ENCODE data around the gene TLCD3A.

Gene TLCD3A

GRCh38 chr17:705863-706262, 26.5 kb upstream of the TLCD3A start:
- no peak for FAIRE-seq

GRCh38 chr17:708132-708531, 24.3 kb upstream of the TLCD3A start:
- FAIRE-seq = no peak

More at GRCh38 chr17:705863-706262, 26.5 kb upstream of the TLCD3A start:
- no peak for DNase-seq (ENCODE audit: low spot score)

DNA sequence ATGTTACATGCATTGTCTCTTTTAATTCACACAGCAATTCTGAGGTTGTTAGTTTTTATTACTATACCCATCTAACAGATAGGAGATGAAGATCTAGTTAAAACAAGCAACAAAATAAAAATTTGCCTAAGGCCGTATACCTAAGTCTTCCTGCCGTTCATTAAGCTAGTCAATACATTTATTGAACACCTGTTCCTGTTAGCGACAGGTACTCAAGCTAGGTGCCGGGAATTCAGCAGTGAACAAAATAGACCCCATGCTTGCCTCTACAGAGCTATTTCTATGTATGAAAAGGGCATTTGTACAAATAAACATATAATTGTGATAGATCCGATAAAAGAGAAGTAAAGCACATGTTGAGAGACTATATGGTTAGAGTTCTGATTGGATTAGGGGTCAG, 14.3 kb upstream of the TLCD3A start:
- DNase-seq (ENCODE audit: low spot score) = no peak
- FAIRE-seq = no peak

More at GRCh38 chr17:708132-708531, 24.3 kb upstream of the TLCD3A start:
- DNase-seq (ENCODE audit: low spot score) = no peak

GRCh38 chr17:720706-721539, 11.5 kb upstream of the TLCD3A start:
- DNase-seq (ENCODE audit: low spot score) = no peak
- FAIRE-seq = no peak

GRCh38 chr17:721540-721937, 10.9 kb upstream of the TLCD3A start:
- no peak for FAIRE-seq

DNA sequence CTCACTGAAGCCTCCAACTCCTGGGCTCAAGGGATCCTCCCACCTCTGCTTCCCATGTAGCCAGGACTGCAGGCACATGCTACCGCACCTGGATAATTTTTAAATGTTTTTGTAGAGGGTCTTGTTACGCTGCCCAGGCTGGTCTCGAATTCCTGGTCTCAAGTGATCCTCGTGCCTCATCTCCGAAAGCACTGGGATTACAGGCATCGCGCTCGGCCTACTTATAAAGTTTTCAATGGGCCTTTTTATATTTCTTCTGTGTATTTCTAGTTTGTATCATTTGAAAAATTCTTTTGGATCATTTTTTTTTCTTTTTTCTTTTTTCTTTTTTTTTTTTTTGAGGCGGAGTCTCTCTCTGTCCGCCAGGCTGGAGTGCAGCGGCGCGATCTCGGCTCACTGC, 7.3 kb upstream of the TLCD3A start:
- no peak for DNase-seq (ENCODE audit: low spot score)
- FAIRE-seq = no peak

More at GRCh38 chr17:721540-721937, 10.9 kb upstream of the TLCD3A start:
- no peak for DNase-seq (ENCODE audit: low spot score)

GRCh38 chr17:725746-726145, 6.7 kb upstream of the TLCD3A start:
- DNase-seq (ENCODE audit: low spot score) (no peak), FAIRE-seq (no peak)

GRCh38 chr17:726271-726919, 6.0 kb upstream of the TLCD3A start:
- FAIRE-seq = no peak

DNA sequence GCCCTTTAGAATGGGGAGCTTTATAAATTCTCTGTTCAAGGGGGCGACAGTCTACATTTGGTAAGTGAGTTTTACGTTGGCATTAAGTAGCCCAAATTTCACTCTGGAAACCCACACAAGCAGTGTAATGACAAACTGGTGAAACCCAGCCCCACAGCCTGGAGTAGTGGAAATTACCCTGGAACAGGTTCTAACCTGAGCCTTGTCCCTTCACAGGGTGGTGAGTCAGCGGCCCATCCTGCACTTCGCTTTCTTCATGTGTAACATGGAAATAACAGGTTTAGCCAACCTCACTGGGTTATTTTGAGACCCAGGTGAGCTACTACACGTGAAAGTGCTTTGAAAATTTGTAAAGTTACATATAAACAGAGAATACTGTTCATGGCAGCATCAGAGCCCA, 3.5 kb upstream of the TLCD3A start:
- DNase-seq (ENCODE audit: low spot score) = no peak
- FAIRE-seq = no peak

More at GRCh38 chr17:726271-726919, 6.0 kb upstream of the TLCD3A start:
- no peak for DNase-seq (ENCODE audit: low spot score)

DNA sequence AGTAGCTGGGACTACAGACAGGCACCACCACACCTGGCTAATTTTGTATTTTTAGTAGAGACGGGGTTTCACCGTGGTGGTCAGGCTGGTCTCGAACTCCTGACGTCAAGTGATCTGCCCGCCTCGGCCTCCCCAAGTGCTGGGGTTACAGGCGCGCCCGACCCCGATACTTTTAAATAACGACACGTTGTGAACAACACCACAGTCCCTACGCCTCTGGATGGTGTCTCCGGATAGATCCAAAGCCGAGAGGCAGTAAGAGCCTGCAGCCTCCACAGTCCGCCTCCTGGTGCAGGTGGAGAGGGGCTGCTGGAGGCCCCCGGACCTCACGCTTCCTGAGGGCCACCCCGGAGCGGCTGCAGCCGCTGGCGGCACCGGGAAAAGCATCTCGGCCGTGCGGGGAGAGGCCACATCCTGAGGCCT, 741 bp upstream of the TLCD3A start:
- DNase-seq (ENCODE audit: low spot score) = no peak
- FAIRE-seq = no peak

- DNase-seq (ENCODE audit: low spot score) (peak; percentile 25), FAIRE-seq (no peak)
Observed at GRCh38 chr17:732902-733720, 715 bp downstream of the TLCD3A start.

GRCh38 chr17:733743-734142, 1.3 kb downstream of the TLCD3A start:
- no peak for FAIRE-seq

GRCh38 chr17:737561-738113, 5.2 kb downstream of the TLCD3A start:
- DNase-seq (ENCODE audit: low spot score) (no peak), FAIRE-seq (no peak)

More at GRCh38 chr17:733743-734142, 1.3 kb downstream of the TLCD3A start:
- DNase-seq (ENCODE audit: low spot score) = no peak

- no peak for FAIRE-seq
- DNase-seq (ENCODE audit: low spot score) = no peak
Observed at GRCh38 chr17:740240-741017, 8.0 kb downstream of the TLCD3A start.

DNA sequence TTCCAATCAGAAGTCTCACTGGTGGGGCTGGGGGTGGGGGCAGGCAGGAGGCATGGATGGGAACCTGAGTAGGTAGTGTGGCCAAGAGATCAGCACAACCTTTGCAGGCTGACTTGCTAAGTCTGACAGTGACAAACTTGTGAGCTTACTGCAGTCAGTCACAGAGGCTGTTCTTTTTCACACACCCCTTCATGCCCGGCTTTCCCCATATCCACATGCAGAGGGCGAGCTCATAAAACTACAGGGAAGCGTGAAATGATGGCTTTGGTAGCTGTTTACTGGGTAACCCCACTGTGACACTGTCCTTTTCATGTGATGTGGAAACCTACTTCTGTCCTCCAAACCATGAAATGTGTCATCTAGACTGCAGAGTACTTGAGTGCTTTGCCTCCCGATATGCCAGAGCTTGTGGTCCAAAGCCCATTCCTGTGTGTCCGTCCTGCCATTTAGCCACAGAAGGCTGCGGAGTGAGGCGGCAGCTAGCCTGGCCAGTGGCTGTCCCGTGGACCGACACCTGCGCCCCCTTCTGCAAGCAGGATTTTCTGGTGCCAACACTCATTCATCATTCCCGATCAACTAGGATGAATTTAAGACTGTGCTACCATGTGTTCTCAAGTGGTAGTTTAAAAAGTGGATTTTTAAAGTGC, 9.9 kb downstream of the TLCD3A start:
- no peak for FAIRE-seq

DNA sequence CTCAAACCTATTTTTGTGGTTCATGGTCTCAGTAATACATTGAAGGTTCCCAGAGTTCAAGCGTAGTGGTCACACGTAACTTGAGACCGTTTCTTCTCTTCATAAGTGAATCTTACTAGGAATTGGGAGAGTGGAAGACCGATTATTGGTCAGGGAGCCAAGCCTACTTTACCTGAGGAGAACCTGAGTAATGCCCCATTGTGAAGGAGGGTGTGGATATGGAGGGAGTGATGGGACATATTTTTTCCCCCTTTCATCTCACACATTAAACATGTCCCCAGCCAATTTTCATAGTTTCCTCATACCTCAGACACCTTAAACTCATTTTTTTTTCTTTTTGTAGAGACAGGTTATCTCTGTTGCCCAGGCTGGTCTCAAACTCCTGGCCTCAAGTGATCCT, 10.7 kb downstream of the TLCD3A start:
- no peak for FAIRE-seq
- no peak for DNase-seq (ENCODE audit: low spot score)

More for the DNA sequence above, 9.9 kb downstream of the TLCD3A start:
- no peak for DNase-seq (ENCODE audit: low spot score)

- DNase-seq (ENCODE audit: low spot score) (no peak), FAIRE-seq (no peak)
Observed at GRCh38 chr17:744937-745336, 12.5 kb downstream of the TLCD3A start.

DNA sequence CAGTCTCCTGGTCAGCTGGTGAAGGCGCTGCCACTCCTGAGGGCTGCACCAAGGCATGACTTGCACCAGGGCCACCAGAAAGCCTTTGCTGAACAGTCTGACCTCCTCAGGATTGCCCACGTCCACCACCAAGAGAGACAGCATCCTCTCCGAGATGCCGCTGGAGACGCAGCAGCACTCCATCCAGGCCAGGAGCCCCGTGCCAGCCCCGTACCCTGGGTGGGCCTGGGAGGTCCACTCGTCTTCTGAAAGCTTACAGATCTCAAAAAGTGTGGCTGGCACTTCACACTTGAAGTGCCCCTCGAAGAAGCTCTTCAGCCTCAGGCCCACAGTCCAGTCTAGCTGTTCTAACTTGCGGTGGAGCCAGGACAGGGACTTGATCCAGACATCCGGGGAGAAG, 13.0 kb downstream of the TLCD3A start:
- FAIRE-seq = no peak

DNA sequence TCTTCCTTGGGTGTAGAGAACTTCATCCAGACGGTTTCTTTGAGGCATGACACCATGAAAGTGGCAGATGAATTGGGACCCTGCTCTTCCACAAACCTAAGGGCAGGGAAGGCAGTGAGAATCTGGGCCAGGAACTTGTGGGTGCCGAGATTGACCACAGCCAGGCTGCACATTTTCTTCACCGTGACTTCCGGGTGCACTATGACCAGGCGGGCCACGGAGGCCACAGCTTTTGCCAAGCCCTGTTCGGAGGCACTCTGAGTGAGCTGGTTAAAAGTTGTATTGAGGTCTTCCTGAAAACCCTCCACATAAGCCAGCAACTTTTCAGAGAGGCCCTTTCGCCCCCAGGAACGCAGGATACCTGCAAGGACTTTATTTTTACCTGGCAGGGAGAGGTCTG, 13.8 kb downstream of the TLCD3A start:
- FAIRE-seq (no peak), DNase-seq (ENCODE audit: low spot score) (no peak)

More for the DNA sequence above, 13.0 kb downstream of the TLCD3A start:
- no peak for DNase-seq (ENCODE audit: low spot score)
